GM12875 (cell line): ENCODE results near the gene EYA2.

Experiments
- H3K4me3 ChIP-seq: one replicate; pipeline ENCODE4 v1.5.1; 2011; ENCODE audit warnings: low read depth, low read length, control low read depth
- CTCF ChIP-seq: IDR thresholded peaks from 2 replicates; pipeline ENCODE4 v1.5.1; 2011; ENCODE audit warnings: low read depth, mild to moderate bottlenecking, control low read depth, inconsistent platforms, low read length, moderate library complexity, borderline replicate concordance; ENCODE audit not compliant: insufficient read depth

Gene EYA2

GRCh38 chr20:47236639-47236900, 341.9 kb downstream of the EYA2 start:
- H3K4me3 ChIP-seq, result no peak overlapping the region
- TF ChIP-seq CTCF, result no peak

GRCh38 chr20:47237715-47238114, 343.1 kb downstream of the EYA2 start:
- no peak for TF ChIP-seq CTCF
- no peak overlapping the region for H3K4me3 ChIP-seq
